Panc1 (cell line): ENCODE measurements around the gene FRY.

Experiments used
- TF ChIP-seq, protein P1 (sequence below), 2 experiments: IDR thresholded peaks; 2 replicates each; pipeline ENCODE4 v1.6.1; 2011 to 2012; ENCODE audit warnings: low read depth in 2 of 2, control low read depth in 1 of 2, low read length in 1 of 2, mild to moderate bottlenecking in 1 of 2, moderate library complexity in 1 of 2; ENCODE audit not compliant: insufficient read depth in 1 of 2
- TF ChIP-seq, protein P2 (sequence below): fragments of 450-650 bp; IDR thresholded peaks from 2 replicates; pipeline ENCODE4 v1.5.1; 2017; ENCODE audit warnings: mild to moderate bottlenecking

DNA sequence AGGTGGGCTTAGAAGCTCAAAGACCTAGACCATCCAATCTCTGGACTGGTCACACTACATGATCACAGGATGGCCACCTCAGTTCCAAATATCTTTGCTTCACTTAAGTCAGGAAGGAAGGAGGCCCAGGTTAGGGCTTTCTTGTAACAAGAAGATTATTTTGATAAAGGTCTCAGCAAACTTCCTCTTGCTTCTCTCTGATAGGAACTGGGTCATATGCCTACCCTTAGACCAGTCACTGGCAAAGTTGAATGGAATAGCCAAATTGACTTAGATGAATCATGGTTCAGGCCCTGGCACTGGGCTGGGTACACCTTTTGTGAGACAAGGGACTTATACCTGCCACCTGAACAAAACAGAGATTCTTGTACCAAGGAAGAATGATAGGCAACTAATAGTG, 11.0 kb downstream of the FRY start:
- TF ChIP-seq, protein P1, sequence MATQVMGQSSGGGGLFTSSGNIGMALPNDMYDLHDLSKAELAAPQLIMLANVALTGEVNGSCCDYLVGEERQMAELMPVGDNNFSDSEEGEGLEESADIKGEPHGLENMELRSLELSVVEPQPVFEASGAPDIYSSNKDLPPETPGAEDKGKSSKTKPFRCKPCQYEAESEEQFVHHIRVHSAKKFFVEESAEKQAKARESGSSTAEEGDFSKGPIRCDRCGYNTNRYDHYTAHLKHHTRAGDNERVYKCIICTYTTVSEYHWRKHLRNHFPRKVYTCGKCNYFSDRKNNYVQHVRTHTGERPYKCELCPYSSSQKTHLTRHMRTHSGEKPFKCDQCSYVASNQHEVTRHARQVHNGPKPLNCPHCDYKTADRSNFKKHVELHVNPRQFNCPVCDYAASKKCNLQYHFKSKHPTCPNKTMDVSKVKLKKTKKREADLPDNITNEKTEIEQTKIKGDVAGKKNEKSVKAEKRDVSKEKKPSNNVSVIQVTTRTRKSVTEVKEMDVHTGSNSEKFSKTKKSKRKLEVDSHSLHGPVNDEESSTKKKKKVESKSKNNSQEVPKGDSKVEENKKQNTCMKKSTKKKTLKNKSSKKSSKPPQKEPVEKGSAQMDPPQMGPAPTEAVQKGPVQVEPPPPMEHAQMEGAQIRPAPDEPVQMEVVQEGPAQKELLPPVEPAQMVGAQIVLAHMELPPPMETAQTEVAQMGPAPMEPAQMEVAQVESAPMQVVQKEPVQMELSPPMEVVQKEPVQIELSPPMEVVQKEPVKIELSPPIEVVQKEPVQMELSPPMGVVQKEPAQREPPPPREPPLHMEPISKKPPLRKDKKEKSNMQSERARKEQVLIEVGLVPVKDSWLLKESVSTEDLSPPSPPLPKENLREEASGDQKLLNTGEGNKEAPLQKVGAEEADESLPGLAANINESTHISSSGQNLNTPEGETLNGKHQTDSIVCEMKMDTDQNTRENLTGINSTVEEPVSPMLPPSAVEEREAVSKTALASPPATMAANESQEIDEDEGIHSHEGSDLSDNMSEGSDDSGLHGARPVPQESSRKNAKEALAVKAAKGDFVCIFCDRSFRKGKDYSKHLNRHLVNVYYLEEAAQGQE (IDR thresholded peaks at IDR 0.05; ENCODE audit: insufficient read depth in 1 of 2, low read depth in 2 of 2, low read length in 1 of 2) = no peak
- TF ChIP-seq, protein P2, sequence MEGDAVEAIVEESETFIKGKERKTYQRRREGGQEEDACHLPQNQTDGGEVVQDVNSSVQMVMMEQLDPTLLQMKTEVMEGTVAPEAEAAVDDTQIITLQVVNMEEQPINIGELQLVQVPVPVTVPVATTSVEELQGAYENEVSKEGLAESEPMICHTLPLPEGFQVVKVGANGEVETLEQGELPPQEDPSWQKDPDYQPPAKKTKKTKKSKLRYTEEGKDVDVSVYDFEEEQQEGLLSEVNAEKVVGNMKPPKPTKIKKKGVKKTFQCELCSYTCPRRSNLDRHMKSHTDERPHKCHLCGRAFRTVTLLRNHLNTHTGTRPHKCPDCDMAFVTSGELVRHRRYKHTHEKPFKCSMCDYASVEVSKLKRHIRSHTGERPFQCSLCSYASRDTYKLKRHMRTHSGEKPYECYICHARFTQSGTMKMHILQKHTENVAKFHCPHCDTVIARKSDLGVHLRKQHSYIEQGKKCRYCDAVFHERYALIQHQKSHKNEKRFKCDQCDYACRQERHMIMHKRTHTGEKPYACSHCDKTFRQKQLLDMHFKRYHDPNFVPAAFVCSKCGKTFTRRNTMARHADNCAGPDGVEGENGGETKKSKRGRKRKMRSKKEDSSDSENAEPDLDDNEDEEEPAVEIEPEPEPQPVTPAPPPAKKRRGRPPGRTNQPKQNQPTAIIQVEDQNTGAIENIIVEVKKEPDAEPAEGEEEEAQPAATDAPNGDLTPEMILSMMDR = no peak
